GM12872 (cell line): ENCODE results near the gene TFEB.

Source experiments
- TF ChIP-seq, protein P1 (sequence below): IDR thresholded peaks from 3 replicates; pipeline ENCODE4 v1.5.1; 2011; ENCODE audit warnings: low read depth, mild to moderate bottlenecking, low read length, moderate library complexity; ENCODE audit not compliant: insufficient read depth

TFEB gene

DNA sequence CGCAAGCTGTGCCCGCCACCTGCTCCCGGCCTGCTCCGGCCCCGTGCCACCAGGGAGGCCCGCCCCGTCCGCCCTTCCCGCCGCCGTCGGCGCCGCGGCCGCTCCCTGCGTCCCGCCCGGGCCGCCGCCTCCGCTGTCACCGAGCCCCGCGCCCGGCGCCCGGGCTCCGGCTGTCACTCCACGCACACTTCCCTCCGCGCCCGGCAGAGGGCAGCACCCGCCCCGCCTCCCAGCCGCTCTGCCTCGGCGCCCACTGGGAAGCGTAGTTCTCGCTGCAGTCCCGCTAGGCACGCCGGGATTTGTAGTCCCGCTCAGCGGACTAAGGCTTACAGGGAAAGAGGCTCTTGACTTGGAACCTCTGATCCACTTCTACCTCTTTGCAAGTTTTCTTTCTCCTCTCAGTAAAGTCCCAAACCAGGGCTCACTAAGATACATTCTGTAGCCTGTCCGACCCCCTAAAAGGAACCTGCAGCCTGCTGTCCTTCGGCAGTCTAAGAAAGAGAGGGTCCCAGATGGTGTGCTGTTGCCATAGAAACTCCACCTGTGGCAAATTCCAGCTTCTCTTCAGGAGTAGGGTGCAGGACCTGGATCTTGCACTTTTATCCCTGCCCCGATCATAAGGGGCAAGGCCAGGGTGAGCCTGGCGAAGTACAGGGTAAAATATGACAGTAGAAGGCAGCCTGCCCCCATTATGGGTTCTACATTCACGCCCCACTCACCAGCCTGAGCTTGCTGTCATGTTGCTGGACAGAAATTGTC is at the start of gene TFEB:
TSS of gene TFEB (minus strand) at position 182 of the 759 bp plus-strand sequence. CDS start 44,395 bp downstream, outside the sequence.
- TF ChIP-seq, protein P1, sequence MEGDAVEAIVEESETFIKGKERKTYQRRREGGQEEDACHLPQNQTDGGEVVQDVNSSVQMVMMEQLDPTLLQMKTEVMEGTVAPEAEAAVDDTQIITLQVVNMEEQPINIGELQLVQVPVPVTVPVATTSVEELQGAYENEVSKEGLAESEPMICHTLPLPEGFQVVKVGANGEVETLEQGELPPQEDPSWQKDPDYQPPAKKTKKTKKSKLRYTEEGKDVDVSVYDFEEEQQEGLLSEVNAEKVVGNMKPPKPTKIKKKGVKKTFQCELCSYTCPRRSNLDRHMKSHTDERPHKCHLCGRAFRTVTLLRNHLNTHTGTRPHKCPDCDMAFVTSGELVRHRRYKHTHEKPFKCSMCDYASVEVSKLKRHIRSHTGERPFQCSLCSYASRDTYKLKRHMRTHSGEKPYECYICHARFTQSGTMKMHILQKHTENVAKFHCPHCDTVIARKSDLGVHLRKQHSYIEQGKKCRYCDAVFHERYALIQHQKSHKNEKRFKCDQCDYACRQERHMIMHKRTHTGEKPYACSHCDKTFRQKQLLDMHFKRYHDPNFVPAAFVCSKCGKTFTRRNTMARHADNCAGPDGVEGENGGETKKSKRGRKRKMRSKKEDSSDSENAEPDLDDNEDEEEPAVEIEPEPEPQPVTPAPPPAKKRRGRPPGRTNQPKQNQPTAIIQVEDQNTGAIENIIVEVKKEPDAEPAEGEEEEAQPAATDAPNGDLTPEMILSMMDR: peak; percentile 82

DNA sequence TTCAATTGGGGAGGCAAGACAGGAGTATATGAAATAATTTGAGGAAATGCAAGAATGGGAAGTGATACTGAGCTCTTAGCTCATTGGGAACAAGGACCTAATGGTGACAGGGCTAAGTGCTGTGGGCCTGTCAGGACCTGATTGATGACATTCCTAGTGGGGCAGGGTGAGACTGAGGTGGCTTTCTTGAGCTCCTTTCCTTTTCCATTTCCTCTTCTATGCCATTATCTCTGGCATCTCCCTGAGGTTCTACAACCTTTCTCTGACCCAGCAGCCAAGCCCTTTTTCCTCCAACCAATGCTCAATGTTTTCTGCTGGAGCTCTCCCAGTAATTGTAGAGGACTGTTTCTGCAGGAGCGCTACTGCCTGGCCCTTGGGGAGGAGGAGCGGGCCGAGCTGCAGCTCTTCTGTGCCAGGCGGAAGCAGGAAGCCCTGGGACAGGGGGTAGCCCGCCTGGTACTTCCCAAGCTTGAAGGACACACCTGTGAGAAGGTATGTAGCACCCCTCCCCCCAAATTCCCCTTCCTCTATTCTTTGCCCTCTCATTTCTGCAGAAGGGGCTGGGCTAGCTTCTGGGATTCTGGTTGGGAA is 49.3 kb upstream of the TFEB start:
- TF ChIP-seq, protein P1: no peak

DNA sequence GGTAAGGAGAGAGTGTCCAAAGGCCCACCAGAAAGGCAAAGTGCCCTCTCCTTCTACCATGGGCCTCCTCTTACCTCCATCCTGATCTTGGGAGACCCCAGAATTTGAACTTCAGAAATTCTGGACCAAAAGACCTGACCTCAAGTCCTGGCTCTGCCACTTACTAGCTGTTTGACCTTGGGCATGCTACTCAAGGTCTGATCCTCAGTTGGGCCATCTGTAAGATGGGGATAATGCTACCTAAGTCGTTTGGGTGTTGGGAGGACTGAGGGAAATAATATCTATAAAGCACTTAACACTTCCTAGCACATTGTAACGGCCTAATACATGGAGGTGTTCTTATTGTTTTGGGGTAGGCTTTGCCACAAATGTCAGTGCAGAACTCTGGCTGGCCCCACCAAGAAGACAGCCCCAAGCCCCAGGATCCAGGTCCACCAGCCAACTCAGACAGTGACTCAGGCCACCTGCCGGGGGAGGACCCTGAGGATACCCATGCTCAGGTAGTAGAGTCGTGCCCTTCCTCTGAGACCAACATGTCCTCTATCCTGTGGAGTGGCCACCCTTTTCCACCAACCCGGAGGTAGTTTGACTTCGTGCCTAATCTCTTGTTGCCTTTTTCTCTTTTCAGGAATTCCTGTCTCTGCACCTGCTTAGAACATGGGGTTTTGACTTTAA is 47.8 kb upstream of the TFEB start:
- TF ChIP-seq, protein P1: no peak

DNA sequence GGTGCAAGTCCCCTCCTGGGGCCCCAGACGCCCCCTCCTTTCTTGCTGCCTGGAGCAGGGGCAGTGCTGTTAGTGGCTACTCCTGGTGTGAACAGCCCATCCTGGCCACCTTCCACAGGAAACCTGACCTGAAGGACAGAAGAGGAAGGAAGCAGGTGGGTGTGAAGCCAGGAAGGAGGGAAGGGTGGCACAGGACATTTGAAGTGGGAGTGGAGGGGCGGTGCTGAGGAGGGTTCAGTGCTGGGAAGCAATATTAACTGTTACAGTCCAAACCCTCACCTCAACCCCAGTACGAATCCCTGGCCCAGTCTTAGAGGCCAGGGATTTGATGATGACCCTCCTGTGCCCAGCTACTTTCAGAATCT is 45.9 kb upstream of the TFEB start:
- TF ChIP-seq, protein P1: no peak

DNA sequence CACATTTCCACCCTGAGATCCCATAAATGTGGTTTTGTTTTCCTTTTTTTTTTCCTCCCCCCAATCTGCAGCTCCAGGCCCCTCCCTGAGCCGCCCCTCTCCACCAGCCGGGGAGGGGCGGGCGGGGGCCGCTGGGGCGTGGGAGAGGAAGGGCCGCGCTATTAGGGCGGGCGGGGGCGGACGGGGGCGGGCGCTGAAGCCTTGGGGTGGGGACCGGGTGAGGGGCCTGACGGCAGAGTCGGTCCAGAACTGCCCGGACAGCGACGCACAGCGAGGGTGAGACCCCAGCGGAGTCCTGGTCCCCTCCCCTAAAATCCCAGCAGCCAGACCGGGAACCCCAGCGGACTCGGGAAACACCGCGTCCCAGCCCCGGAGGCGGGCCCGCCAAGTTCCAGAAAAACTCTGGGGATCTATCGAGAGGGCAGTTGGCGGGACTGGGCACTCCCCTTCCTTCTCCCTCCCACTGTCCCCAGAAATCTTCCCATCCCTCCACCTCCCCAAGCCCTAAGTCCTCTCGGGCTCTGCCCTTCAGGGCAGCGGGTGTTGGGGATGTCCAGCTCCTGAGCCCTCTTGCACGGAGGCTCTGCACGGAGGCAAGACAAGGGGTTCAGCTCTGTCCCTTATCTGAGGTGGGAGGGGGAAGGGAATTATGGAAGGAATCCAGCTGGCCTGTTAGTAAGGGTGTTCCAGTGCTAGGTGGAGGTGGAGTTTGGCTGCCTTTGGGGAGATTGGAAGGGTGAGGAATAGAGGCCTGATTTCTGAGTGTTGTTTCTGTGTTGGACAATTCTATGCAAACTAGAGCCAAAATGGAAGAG is 45.4 kb upstream of the TFEB start, which contains the start of gene PRICKLE4:
TSS of gene PRICKLE4 (plus strand) at position 232 of the 815 bp plus-strand sequence. CDS start 2,692 bp downstream, outside the sequence.
- TF ChIP-seq, protein P1: no peak

DNA sequence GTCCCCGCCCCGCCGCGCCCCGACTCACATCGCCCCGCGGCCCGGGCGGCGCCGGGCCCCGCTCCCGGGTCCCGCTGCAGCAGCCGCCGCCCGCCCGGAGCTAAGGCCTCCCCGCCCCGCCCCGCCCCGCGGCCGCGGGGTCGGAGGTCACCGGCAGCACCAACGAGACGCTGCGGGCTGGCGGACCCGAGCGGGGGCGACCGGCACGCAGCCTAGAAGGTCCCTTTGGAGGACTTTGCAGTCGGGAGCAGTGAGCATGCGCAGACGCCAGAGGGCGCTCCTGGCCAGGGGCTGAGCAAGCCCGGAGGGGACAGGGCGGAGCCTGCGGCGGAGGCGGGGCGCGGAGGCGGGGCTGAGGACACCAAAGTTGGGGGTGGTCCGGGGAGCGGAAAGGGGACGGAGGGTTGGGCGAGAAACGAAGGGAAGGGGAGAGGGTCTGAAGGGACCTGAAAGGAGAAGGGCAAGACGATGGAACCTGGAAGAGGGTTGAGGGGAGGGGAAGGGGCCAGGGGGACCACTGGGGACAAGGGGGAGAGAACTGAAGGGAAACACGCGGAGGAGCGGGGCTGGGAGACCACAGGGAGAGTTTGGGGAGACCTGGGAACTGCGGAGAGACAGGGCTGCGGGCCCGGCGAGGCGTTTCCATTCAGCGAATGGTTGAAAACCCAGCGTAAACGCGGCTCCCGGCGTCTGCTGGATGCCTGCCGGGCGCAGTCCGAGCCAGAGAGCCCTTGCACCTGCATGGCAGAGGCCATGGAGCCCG is 44.6 kb upstream of the TFEB start, which contains the start of gene FRS3:
TSS of gene FRS3 (minus strand) at position 113 of the 763 bp plus-strand sequence. CDS start 2,913 bp downstream, outside the sequence.
- TF ChIP-seq, protein P1: peak; percentile 91
